ENCODE data around the gene SPECC1.

- no peak for TF ChIP-seq CTCF (IDR thresholded peaks at IDR 0.05)
- no peak for TF ChIP-seq POLR2A (IDR thresholded peaks at IDR 0.05)
Measured at GRCh38 chr17:20216853-20217252, 207.7 kb downstream of the SPECC1 start.

All from adrenal gland (tissue), 5 donors.